Measurements from ENCODE around the gene CIB4.

Gene CIB4

DNA sequence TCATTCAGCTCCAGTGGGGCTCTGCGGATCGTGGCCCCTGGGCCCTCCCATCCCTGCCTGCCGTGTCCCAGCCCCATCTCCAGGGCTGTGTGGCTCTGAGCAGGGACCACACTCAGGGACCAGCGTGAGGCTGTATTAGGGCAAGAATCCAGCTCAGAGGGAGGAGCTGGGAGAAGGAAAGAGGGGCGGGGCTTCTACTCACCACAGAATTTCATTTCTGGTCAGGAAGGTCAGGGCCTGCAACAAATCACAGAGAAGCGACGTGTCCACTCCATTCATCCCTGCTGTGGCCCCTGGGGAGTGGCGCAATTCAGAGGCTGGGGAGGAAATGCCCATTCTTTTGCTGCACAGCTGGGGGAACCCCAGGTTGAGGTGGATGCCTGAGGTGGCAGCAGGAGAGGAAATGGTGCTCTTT is 828 bp downstream of the CIB4 start:
- TF ChIP-seq GATA3 (IDR thresholded peaks at IDR 0.05; ENCODE audit: low read depth, low read length) (no peak), GATA2 (IDR thresholded peaks at IDR 0.05; ENCODE audit: low read depth, low read length) (no peak)

DNA sequence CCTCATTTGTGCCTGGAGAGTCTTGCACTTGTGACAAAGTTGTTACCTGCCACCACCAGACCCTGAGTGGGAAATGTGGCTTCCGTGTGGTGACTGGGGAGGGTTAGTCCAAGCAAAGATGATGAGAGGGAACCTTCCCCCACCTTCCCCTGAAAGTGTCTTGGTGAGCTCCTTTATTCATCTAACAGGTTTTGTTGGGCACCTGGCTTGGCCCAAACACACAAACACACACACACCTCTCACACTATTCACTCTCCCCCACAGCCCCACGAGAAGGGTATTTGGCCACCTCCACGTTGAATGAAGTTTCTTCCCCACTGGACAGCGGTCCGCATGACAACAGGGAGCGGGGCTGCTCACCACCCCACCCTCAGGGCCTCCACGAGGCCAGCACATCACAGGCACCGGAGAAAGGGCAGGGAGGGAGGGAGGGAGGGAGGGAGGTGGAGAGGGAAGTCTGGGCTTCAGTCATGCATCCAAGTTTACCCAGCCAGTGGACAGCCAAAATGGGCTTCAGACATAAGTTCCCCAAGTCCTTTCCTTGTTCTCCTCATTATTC is 1.4 kb downstream of the CIB4 start:
- TF ChIP-seq GATA3 (IDR thresholded peaks at IDR 0.05; ENCODE audit: low read depth, low read length) (no peak), GATA2 (IDR thresholded peaks at IDR 0.05; ENCODE audit: low read depth, low read length) (no peak)

DNA sequence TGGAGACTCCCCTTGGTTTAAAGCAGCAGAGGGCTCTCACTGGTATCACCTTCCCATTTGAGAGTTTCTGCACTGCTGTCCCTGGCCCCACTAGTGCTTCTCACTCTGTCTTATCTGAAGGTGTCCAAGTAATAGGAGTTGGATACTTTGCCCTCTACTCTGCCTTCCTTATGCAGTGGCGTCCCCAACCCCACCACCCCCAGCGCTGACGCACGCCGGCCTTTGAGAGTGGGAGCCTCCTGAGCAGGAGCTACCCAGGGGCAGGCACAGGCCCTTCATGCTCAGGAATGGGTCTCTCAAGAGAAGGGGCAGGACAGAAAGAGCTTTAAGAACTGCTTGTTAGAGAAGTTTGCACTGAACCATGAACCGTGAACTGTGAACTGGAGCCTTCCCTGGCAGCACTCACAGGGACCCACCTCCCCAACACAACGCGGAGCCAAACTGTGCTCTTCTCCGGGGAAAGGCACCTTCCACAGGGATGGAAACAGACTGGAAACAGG is 3.3 kb downstream of the CIB4 start:
- TF ChIP-seq GATA3 (IDR thresholded peaks at IDR 0.05; ENCODE audit: low read depth, low read length) (no peak), GATA2 (IDR thresholded peaks at IDR 0.05; ENCODE audit: low read depth, low read length) (no peak)

DNA sequence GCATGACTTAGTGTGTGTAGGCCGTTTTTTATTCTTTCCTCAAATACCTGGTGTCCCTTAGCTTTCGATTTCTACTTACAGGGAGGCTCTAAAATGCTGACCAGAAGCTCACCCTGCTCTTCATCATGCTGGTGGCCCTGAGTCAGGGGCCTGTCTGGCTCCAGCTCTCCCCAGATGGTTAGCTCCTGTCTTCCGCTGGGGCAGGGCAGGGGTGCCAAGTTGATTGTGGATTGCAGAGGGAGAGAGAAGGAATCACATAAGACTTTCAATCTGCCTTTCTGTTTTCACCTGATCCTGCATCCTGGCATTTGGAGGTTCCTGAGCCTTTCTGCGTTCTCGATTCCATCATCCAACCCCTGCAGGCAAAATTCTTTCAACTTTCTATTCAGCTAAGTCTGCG is 4.2 kb downstream of the CIB4 start:
- TF ChIP-seq GATA3 (IDR thresholded peaks at IDR 0.05; ENCODE audit: low read depth, low read length) (no peak), GATA2 (IDR thresholded peaks at IDR 0.05; ENCODE audit: low read depth, low read length) (no peak)

DNA sequence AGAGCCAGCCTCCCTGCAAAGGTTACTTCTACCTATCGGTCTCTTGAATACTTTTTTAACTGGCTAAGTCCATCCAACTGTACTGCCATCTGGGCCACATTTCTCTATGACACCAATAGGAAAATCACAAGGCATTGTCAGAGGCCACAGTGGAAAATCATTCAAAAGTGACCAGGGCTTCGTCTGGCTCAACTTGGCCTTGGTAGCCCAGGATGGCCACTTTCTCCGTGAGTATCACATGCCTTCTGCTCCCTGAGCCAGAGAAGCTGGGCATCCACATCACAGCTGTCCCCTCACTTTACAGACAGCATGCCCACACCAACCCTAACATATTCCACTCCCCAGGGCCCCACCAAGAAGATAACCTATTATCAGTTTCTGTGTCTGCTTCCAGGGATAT is 5.8 kb downstream of the CIB4 start:
- TF ChIP-seq GATA3 (IDR thresholded peaks at IDR 0.05; ENCODE audit: low read depth, low read length) (no peak), GATA2 (IDR thresholded peaks at IDR 0.05; ENCODE audit: low read depth, low read length) (no peak)

DNA sequence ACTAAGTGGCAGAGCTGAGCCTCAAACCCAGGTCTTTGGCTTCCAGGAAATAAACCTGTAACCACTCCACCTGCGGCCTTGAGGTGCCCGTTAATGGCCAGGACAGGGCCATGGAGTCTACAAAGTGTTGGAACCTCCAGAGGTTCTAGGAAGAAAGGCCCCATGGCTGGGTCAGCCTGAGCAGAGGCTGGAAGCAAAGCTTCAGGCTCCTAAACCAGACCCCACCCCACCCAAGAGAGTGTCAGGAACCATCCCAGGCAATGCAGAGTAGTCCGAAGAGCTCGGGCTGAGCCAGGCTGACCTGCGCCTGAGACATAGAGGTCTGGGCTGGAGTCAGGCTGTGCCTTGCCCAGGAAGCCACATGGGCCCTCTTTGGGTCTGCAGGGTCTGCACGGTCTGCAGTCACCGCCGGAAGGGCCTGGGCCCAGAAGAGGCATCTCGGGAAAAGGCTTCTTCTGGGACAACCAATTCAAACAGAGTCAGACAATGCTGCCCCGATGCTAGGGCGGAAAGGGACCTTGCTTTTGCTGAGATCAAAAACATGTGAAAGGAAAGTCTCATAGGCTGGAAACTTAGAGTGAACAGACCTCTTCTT is 6.4 kb downstream of the CIB4 start:
- no peak for TF ChIP-seq GATA2 (IDR thresholded peaks at IDR 0.05; ENCODE audit: low read depth, low read length)
- no peak for TF ChIP-seq GATA3 (IDR thresholded peaks at IDR 0.05; ENCODE audit: low read depth, low read length)

DNA sequence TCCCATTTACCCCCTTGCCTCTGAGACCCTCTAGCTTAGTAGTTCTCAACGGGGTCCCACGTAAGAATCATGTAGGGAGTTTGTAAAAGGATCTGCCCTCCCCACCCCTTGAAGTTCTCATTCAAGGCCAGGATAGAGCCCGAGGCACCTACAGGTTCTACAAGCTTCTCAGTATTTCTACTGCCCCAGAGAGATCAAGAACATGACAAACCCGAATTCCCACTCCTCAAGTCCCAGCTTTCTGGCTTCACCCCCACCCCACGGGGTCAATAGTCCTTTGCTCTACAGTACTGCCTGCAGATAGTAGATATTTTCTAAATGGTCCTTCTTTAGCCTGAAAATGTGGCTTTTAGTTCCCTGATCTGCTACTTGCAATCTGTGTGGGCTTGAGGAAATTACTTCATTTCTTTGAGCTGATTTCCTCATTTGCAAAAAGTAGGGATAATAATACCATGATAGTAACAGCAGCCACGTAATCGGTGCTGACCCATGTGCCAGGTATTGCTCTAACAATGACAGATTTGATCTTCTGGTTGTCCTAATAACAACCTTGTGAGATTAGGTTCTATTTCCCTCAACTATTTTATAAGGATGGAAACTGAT is 7.1 kb downstream of the CIB4 start:
- TF ChIP-seq GATA3 (IDR thresholded peaks at IDR 0.05; ENCODE audit: low read depth, low read length) (no peak), GATA2 (IDR thresholded peaks at IDR 0.05; ENCODE audit: low read depth, low read length) (no peak)

DNA sequence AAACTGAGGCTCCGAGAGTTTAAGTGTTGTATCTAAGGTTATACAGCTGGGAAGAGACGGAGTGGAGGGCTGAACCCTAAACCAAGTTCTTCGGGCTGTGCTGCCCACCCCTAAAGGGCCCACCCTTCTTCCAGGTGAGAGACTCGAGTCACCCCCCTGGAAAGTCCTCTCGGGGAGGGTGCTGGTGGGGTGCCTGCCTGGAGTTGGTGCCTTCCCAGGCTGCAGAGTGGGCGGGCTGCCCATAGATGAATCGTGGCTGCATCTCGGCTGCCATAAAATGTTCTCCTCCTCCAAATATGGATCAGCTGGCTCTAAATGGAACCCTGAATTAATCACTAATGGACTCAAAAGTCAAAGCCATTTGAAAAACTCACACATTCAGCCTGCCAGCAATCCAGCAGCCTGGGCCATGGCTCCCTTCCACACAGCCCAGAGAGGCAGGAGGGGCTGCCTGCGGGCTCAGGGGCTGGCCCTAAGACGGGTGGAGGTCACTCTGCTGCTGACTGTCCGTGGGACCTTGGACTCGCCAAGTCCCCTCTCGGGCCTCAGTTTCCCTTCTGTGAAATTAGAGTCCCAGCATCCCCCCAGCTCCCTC is 7.7 kb downstream of the CIB4 start:
- no peak for TF ChIP-seq GATA3 (IDR thresholded peaks at IDR 0.05; ENCODE audit: low read depth, low read length)
- TF ChIP-seq GATA2 (IDR thresholded peaks at IDR 0.05; ENCODE audit: low read depth, low read length), result no peak

DNA sequence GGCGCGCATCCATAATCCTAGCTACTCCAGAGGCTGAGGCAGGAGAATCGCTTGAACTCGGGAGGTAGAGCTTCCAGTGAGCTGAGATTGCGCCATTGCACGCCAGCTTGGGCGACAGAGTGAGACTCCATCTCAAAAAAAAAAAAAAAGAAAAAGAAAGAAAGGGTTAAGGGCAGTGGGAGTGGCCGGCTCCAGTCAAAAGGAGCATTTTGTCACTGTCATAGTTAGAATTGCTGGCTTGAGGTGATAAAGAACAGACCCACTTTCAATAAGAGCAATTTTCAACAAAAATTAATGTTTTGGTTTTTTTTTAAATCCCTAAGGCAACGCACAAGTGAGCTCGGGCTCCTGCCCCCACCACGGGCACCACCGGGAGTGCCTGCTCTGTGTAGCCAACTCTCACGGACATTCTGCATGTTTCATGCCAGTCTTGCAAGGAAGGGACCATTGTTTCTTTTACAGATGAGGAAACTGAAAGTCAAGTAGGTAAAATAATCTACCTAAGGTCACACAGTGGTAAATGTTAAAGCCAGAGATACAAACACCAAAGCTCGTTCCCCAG is 8.5 kb downstream of the CIB4 start:
- TF ChIP-seq GATA2 (IDR thresholded peaks at IDR 0.05; ENCODE audit: low read depth, low read length), result no peak
- no peak for TF ChIP-seq GATA3 (IDR thresholded peaks at IDR 0.05; ENCODE audit: low read depth, low read length)

DNA sequence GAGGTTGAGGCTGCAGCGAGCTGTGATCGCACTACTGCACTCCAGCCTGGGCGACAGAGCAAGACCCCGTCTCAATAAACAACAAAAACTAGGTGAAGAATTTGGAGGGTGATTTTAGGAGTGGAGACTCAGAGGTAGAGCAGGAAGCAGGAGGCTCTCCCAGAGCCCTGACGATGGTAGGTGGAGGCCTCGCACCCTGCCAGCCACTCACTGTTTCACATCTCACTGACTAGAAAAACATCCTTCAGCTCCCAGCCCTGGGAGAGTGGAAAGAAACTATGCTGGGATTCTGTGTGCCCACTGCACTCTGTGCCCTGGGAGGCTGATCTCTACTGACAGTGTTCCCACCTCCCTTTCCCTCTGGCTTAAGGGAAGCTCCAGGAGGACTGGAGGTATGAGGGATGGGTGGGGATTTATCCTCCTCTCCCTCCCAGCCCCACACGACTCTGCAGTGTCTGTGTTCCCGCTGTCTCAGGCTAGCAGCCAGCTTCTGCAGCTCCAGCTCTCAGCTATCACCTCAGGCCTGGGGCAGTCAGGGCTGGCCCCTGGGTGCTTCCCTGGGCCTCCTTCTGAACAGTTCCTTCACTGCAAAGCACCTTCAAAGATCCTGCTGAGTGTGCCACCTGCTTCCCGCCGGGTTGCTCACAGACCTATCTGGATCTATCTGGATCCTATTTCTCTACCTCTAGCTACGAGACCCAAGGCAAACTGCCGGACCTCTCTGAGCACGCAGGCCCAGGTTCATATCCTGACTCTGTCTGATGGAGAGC is 9.6 kb downstream of the CIB4 start:
- TF ChIP-seq GATA2 (IDR thresholded peaks at IDR 0.05; ENCODE audit: low read depth, low read length) (no peak), GATA3 (IDR thresholded peaks at IDR 0.05; ENCODE audit: low read depth, low read length) (no peak)

DNA sequence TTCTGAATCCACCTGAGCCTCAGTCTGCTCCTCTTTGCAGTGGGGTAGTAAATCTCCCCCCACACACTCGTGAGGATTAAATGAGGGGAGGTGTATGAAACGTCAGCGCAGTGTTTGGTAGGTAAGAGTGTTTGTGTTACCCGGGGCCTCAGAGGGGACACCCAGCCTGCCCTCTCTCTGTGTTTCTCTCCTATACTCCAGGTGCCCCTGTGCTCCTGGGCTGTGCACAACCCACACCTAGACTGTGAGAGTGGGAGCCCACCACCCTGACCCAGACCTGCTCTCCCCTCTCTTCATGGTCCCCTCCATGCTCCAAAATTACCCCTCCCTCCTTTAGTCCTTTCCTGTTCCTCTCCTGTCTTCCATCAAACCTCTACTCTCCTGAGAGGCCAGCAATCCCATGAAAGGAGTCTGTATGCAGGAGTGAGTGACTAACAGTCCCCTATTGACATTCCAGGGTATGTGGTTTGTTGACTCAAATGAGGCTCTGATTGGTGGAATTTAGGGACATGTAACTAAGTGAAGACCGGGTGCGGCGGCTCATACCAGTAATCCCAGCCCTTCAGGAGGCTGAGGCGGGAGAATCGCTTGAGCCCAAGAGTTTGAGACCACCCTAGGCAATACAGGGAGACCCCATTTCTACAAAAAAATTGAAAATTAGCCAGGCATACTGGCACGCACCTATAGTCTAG is 10.4 kb downstream of the CIB4 start:
- no peak for TF ChIP-seq GATA3 (IDR thresholded peaks at IDR 0.05; ENCODE audit: low read depth, low read length)

DNA sequence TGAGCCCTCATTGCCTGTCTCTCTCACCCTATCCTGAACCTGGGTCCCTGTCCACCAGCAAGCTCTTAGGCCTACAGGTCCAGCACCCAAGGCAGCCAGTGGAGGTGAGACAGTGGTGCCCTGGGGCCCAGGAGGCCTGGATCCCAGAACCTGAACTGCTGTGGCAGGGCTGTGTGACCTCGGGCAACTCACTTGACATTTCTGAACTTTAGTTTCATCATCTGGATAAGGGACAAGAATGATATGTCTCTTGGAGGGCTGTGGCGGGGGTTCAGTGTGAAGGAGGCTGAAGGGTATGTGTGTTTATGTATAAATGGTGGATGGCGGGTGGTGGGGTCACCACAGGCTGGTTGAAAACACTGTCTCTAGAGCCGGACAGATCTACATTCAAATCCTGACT is 10.9 kb downstream of the CIB4 start:
- TF ChIP-seq GATA2 (IDR thresholded peaks at IDR 0.05; ENCODE audit: low read depth, low read length), result no peak
- no peak for TF ChIP-seq GATA3 (IDR thresholded peaks at IDR 0.05; ENCODE audit: low read depth, low read length)

DNA sequence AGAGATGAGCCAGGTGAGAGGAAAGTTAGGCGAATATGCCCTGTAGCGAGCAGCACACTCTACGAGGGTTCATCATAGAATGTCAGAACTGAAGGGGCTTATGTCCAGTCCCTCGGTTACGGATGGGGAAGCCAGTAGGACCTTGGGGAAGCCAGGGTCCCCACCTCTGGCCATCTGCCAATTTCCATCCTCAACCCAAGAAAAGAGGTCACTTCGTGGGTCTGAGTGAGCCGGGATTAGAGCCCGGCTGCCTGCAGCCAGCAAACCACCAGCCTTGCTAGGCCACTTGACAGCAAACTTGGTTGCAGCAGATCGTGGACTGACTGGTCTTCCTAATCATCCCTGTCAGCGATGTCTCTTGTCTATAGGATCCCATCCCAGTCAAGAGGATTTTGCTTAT is 11.4 kb downstream of the CIB4 start:
- no peak for TF ChIP-seq GATA3 (IDR thresholded peaks at IDR 0.05; ENCODE audit: low read depth, low read length)

DNA sequence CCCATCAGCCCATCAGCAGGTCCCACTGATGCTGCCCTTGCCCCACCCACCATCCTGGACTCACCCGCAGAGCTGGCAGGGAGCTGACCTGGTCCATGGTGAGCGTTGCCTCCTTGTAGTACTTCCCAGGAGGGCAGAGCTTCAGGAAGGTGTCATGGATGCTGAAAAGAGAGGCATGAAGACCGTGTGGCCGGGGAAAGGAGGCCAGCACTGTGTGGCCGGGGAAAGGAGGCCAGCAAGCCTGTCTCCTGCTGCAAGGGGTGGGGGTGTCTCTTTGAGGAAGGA is 11.9 kb downstream of the CIB4 start:
- TF ChIP-seq GATA2 (IDR thresholded peaks at IDR 0.05; ENCODE audit: low read depth, low read length) (no peak), GATA3 (IDR thresholded peaks at IDR 0.05; ENCODE audit: low read depth, low read length) (no peak)
